ENCODE measurements around the gene PEAR1. TPM values are rescaled to one million over a fixed set of nuclear protein-coding genes. Genes with fewer than 3 reads are reported as not detected.

The PEAR1 gene
- total RNA-seq, 1 experiment from 2014 or later, result 10.8 TPM

- no peaks in the 10 kb centered on the region for H3K36me3 ChIP-seq (ENCODE audit: control insufficient read depth in 1 of 2, insufficient read depth in 2 of 2, low read length in 2 of 2)
- no peaks in the 10 kb centered on the region for H3K79me2 ChIP-seq (ENCODE audit: insufficient read depth, low read length)
- no peak overlapping the region for H2AFZ ChIP-seq (ENCODE audit: low read depth, low read length, poor library complexity, severe bottlenecking)
- H3K27ac ChIP-seq (ENCODE audit: low read depth, low read length), result no peak overlapping the region
- POLR2A ChIA-PET, result no interaction called here
- CTCF ChIA-PET, result no interaction called here
- no TSS peak for BruUV-seq (replicated peaks)
- H3K4me3 ChIP-seq (replicated peaks in 1 of 2; ENCODE audit: low read depth in 1 of 2, low read length in 2 of 2), result no peak overlapping the region
- no peak overlapping the region for H3K9ac ChIP-seq (ENCODE audit: low read length)
- H3K4me2 ChIP-seq (ENCODE audit: low read length), result no peak overlapping the region
- H3K9me2 ChIP-seq (ENCODE audit: insufficient read depth), result no peaks in the 10 kb centered on the region
- RAD21 ChIA-PET (ENCODE audit: low non-redundant PET in 1 of 2, low total read pairs in 2 of 2, uncharacterized antibody in 2 of 2, unreplicated experiment in 2 of 2), result no interaction called here
- TF ChIP-seq EZH2phosphoT487 (IDR thresholded peaks at IDR 0.05; ENCODE audit: borderline replicate concordance), result no peak
- no peak for TF ChIP-seq POLR2A (IDR thresholded peaks at IDR 0.05; ENCODE audit: borderline replicate concordance, extremely low read depth, insufficient read depth, insufficient read length)
- no peak for TF ChIP-seq RAD21 (IDR thresholded peaks at IDR 0.05; ENCODE audit: low read depth)
- no peak for TF ChIP-seq SP1 (IDR thresholded peaks at IDR 0.05; ENCODE audit: low read depth)
- no peak for TF ChIP-seq CBX3 (IDR thresholded peaks at IDR 0.05; ENCODE audit: low read depth)
- ATAC-seq (0 out of 2 replicates have a peak, but pooled peaks have one; percentile 40), DNase-seq (ENCODE audit: low read depth, low spot score) (no peak)
- H4K20me1 ChIP-seq (ENCODE audit: insufficient read depth), result no peaks in the 10 kb centered on the region
- H3K27me3 ChIP-seq (ENCODE audit: insufficient read depth, low read length), result no peaks in the 10 kb centered on the region
- intact Hi-C loops (cut with micrococcal nuclease), result no loop called here
- no peaks in the 10 kb centered on the region for H3K9me3 ChIP-seq (ENCODE audit: control insufficient read depth in 1 of 2, insufficient read depth in 1 of 2, low read depth in 1 of 2, low read length in 2 of 2)
- no peaks in the 10 kb centered on the region for H3K4me1 ChIP-seq (ENCODE audit: control insufficient read depth in 1 of 2, insufficient read depth in 2 of 2, low read length in 2 of 2)
Observed at GRCh38 chr1:156845055-156845952, 48.2 kb upstream of the PEAR1 start.

GRCh38 chr1:156845953-156846545 lies 47.5 kb upstream of the PEAR1 start:
- Histone ChIP-seq H3K27me3 (ENCODE audit: insufficient read depth, low read length) (no peaks in the 10 kb centered on the region), H3K27ac (ENCODE audit: low read depth, low read length) (no peak overlapping the region), H3K4me3 (replicated peaks in 1 of 2; ENCODE audit: low read depth in 1 of 2, low read length in 2 of 2) (no peak overlapping the region), H4K20me1 (ENCODE audit: insufficient read depth) (no peaks in the 10 kb centered on the region), H3K9ac (ENCODE audit: low read length) (no peak overlapping the region), H3K9me3 (ENCODE audit: control insufficient read depth in 1 of 2, insufficient read depth in 1 of 2, low read depth in 1 of 2, low read length in 2 of 2) (no peaks in the 10 kb centered on the region), H3K9me2 (ENCODE audit: insufficient read depth) (no peaks in the 10 kb centered on the region), H3K4me2 (ENCODE audit: low read length) (no peak overlapping the region), H2AFZ (ENCODE audit: low read depth, low read length, poor library complexity, severe bottlenecking) (no peak overlapping the region), H3K79me2 (ENCODE audit: insufficient read depth, low read length) (no peaks in the 10 kb centered on the region), H3K36me3 (ENCODE audit: control insufficient read depth in 1 of 2, insufficient read depth in 2 of 2, low read length in 2 of 2) (no peaks in the 10 kb centered on the region), H3K4me1 (ENCODE audit: control insufficient read depth in 1 of 2, insufficient read depth in 2 of 2, low read length in 2 of 2) (no peaks in the 10 kb centered on the region)
- intact Hi-C loops (cut with micrococcal nuclease), result no loop called here
- no TSS peak for BruUV-seq (replicated peaks)
- no peak for DNase-seq (ENCODE audit: low read depth, low spot score)
- TF ChIP-seq, protein P1, sequence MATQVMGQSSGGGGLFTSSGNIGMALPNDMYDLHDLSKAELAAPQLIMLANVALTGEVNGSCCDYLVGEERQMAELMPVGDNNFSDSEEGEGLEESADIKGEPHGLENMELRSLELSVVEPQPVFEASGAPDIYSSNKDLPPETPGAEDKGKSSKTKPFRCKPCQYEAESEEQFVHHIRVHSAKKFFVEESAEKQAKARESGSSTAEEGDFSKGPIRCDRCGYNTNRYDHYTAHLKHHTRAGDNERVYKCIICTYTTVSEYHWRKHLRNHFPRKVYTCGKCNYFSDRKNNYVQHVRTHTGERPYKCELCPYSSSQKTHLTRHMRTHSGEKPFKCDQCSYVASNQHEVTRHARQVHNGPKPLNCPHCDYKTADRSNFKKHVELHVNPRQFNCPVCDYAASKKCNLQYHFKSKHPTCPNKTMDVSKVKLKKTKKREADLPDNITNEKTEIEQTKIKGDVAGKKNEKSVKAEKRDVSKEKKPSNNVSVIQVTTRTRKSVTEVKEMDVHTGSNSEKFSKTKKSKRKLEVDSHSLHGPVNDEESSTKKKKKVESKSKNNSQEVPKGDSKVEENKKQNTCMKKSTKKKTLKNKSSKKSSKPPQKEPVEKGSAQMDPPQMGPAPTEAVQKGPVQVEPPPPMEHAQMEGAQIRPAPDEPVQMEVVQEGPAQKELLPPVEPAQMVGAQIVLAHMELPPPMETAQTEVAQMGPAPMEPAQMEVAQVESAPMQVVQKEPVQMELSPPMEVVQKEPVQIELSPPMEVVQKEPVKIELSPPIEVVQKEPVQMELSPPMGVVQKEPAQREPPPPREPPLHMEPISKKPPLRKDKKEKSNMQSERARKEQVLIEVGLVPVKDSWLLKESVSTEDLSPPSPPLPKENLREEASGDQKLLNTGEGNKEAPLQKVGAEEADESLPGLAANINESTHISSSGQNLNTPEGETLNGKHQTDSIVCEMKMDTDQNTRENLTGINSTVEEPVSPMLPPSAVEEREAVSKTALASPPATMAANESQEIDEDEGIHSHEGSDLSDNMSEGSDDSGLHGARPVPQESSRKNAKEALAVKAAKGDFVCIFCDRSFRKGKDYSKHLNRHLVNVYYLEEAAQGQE (IDR thresholded peaks at IDR 0.05; ENCODE audit: low read depth), result no peak
- TF ChIP-seq, protein P2, sequence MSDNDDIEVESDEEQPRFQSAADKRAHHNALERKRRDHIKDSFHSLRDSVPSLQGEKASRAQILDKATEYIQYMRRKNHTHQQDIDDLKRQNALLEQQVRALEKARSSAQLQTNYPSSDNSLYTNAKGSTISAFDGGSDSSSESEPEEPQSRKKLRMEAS (IDR thresholded peaks at IDR 0.05), result no peak
- TF ChIP-seq TCF7L2 (IDR thresholded peaks at IDR 0.05; ENCODE audit: borderline replicate concordance, extremely low read depth, insufficient read depth, insufficient read length) (no peak), EZH2phosphoT487 (IDR thresholded peaks at IDR 0.05; ENCODE audit: borderline replicate concordance) (no peak), RAD21 (IDR thresholded peaks at IDR 0.05; ENCODE audit: low read depth) (no peak), JUND (IDR thresholded peaks at IDR 0.05) (no peak), EGR1 (IDR thresholded peaks at IDR 0.05; ENCODE audit: low read depth) (no peak), CTCF (IDR thresholded peaks at IDR 0.05 in 2 of 3, conservative IDR thresholded peaks at IDR 0.05 in 1 of 3; ENCODE audit: borderline replicate concordance in 1 of 3, insufficient read depth in 1 of 3, low read depth in 2 of 3, low read length in 2 of 3) (no peak), SIN3A (IDR thresholded peaks at IDR 0.05; ENCODE audit: low read depth) (no peak)
- no peak for ATAC-seq
- POLR2A ChIA-PET, result no interaction called here
- CTCF ChIA-PET, result no interaction called here
- RAD21 ChIA-PET (ENCODE audit: low non-redundant PET in 1 of 2, low total read pairs in 2 of 2, uncharacterized antibody in 2 of 2, unreplicated experiment in 2 of 2), result no interaction called here
